Measurements from ENCODE around the gene ZNF253.
"Not testable (repeated sequence)": the region's sequence is repeated elsewhere in the genome, so short reads cannot be mapped to it uniquely, and the experiment has no call there.

Gene ZNF253

DNA sequence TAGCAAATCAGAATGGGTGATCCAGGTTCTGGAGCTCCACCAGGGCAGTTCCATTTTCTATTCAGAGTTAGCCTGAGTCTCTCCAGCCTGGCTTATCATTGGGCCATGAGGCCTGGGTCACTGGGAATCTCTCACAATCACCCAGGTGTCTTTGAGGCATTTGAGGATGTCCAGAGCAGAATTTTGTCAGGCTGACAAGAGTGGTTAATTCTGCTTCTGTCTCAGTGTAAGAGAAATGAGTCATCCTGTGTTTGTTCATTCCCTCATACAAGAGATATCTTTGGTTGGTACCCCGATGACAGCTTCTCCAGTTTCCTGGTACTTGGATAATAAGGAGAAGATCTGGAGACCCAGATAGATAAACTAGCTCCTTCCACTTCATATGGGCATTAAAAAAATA lies 45.5 kb downstream of the ZNF253 start:
- no peak for DNase-seq (ENCODE audit: low read depth, low spot score)
- Histone ChIP-seq H3K4me3 (no peak overlapping the region), H3K27ac (no peak overlapping the region), H3K36me3 (ENCODE audit: insufficient read depth, low read length) (no peaks in the 10 kb centered on the region), H3K9me3 (ENCODE audit: low read depth, low read length) (no peaks in the 10 kb centered on the region), H3K9ac (ENCODE audit: insufficient read length) (no peak overlapping the region)
- TF ChIP-seq EZH2 (IDR thresholded peaks at IDR 0.05) (no peak), POLR2AphosphoS5 (IDR thresholded peaks at IDR 0.05; ENCODE audit: borderline replicate concordance, low read depth, low read length) (no peak), FOXP2 (optimal IDR thresholded peaks at IDR 0.05; ENCODE audit: control extremely low read depth, extremely low read length, insufficient read depth) (no peak)

GRCh38 chr19:19914596-19914995 lies 48.9 kb downstream of the ZNF253 start:
- no peak for DNase-seq (ENCODE audit: low read depth, low spot score)
- H3K27ac ChIP-seq = no peak overlapping the region
- no peak overlapping the region for H3K9ac ChIP-seq (ENCODE audit: insufficient read length)
- no peaks in the 10 kb centered on the region for H3K9me3 ChIP-seq (ENCODE audit: low read depth, low read length)
- no peaks in the 10 kb centered on the region for H3K36me3 ChIP-seq (ENCODE audit: insufficient read depth, low read length)
- no peak overlapping the region for H3K4me3 ChIP-seq
- no peak for TF ChIP-seq EZH2 (IDR thresholded peaks at IDR 0.05)
- no peak for TF ChIP-seq FOXP2 (optimal IDR thresholded peaks at IDR 0.05; ENCODE audit: control extremely low read depth, extremely low read length, insufficient read depth)
- TF ChIP-seq POLR2AphosphoS5 (IDR thresholded peaks at IDR 0.05; ENCODE audit: borderline replicate concordance, low read depth, low read length) = no peak

DNA sequence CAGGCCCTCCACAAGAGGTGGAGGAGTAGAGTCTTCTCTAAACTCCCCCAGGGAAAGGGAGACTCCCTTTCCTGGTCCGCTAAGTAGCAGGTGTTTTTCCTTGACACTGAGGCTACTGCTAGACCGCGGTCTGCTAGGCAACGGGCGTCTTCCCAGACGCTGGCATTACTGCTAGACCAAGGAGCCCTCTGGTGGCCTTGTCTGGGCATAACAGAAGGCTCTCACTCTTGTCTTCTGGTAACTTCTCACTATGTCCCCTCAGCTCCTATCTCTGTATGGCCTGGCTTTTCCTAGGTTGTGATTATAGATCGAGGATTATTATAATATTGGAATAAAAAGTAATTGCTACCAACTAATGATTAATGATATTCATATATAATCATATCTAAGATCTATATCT lies 64.7 kb downstream of the ZNF253 start:
- not testable (repeated sequence) for DNase-seq (ENCODE audit: low read depth, low spot score); H3K36me3 ChIP-seq (ENCODE audit: insufficient read depth, low read length)

GRCh38 chr19:19933432-19934314 lies 68.0 kb downstream of the ZNF253 start:
- H3K9ac ChIP-seq (ENCODE audit: insufficient read length); DNase-seq (ENCODE audit: low read depth, low spot score); H3K36me3 ChIP-seq (ENCODE audit: insufficient read depth, low read length); H3K27ac ChIP-seq; H3K4me3 ChIP-seq; H3K9me3 ChIP-seq (ENCODE audit: low read depth, low read length): not testable (repeated sequence)

More for the DNA sequence above, 64.7 kb downstream of the ZNF253 start:
- H3K9ac ChIP-seq (ENCODE audit: insufficient read length); H3K4me3 ChIP-seq; H3K9me3 ChIP-seq (ENCODE audit: low read depth, low read length); H3K27ac ChIP-seq: not testable (repeated sequence)

- no peak overlapping the region for H3K9ac ChIP-seq (ENCODE audit: insufficient read length)
- no peaks in the 10 kb centered on the region for H3K36me3 ChIP-seq (ENCODE audit: insufficient read depth, low read length)
- no peak for DNase-seq (ENCODE audit: low read depth, low spot score)
- no peak for TF ChIP-seq FOXP2 (optimal IDR thresholded peaks at IDR 0.05; ENCODE audit: control extremely low read depth, extremely low read length, insufficient read depth)
- TF ChIP-seq EZH2 (IDR thresholded peaks at IDR 0.05) = no peak
- TF ChIP-seq POLR2AphosphoS5 (IDR thresholded peaks at IDR 0.05; ENCODE audit: borderline replicate concordance, low read depth, low read length) = no peak
- H3K4me3 ChIP-seq = no peak overlapping the region
- H3K9me3 ChIP-seq (ENCODE audit: low read depth, low read length) = peaks cover 6% of the 10 kb centered on the region; the same call in 1 of the 2 replicates
- no peak overlapping the region for H3K27ac ChIP-seq
Measured at GRCh38 chr19:19937403-19937802, 71.7 kb downstream of the ZNF253 start.

DNA sequence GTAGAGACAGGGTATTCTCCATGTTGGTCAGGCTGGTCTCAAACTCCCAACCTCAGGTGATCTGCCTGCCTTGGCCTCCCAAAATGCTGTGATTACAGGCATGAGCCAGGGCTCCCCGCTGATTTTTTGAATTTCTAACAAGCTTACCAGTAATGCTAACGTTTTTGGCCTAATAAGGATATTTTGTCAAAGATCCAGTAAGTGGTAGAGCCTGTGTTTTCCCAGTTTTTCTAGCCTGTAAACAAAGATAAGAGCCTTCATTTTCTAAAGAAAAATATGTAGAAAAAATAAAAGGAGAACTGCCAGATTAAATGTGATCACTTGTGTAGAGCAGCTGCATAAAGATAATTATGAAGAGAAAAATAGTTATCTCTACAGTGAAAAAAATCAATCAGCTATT lies 72.8 kb downstream of the ZNF253 start:
- no peak overlapping the region for H3K27ac ChIP-seq
- DNase-seq (ENCODE audit: low read depth, low spot score) = no peak
- no peaks in the 10 kb centered on the region for H3K9me3 ChIP-seq (ENCODE audit: low read depth, low read length)
- no peaks in the 10 kb centered on the region for H3K36me3 ChIP-seq (ENCODE audit: insufficient read depth, low read length)
- H3K9ac ChIP-seq (ENCODE audit: insufficient read length) = no peak overlapping the region
- H3K4me3 ChIP-seq = no peak overlapping the region
- no peak for TF ChIP-seq EZH2 (IDR thresholded peaks at IDR 0.05)
- TF ChIP-seq FOXP2 (optimal IDR thresholded peaks at IDR 0.05; ENCODE audit: control extremely low read depth, extremely low read length, insufficient read depth) = no peak
- no peak for TF ChIP-seq POLR2AphosphoS5 (IDR thresholded peaks at IDR 0.05; ENCODE audit: borderline replicate concordance, low read depth, low read length)

DNA sequence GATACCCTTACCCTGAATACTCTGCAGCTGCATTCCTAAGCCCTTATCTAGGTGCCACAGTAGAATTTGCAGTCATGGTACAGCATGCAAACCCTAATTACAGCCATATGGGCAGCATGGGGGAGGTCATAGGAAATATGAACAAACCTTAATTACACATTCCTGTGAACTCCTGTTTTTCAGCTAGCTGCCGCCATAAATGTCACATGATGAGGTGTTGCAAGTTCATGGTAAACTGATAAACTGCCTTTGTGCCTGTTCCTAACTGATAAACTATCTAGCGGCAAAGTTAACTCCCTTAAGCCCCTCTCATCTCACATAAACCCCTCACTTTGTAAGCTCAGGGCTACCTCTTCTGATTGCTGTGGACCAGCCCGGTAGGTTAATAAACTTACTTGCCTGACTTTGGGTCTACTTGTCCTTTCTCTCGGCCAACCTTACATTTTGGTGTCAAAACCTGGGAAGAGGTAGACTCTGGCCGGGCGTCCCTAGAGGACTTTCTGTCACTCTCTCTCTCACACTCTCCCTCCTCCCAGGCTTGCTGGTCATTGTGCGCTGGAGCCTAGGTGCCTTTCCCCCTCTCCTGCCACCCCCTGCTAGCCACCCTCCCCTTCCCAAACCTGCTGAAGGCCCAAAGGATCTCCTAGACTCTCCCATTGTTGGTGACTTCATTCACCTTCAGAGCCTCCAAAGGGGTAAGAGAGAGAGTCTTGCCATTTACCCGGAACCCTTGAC lies 78.3 kb downstream of the ZNF253 start:
- H3K36me3 ChIP-seq (ENCODE audit: insufficient read depth, low read length) = no peaks in the 10 kb centered on the region
- TF ChIP-seq FOXP2 (optimal IDR thresholded peaks at IDR 0.05; ENCODE audit: control extremely low read depth, extremely low read length, insufficient read depth) = no peak
- TF ChIP-seq POLR2AphosphoS5 (IDR thresholded peaks at IDR 0.05; ENCODE audit: borderline replicate concordance, low read depth, low read length) = no peak
- no peak for TF ChIP-seq EZH2 (IDR thresholded peaks at IDR 0.05)
- no peak for DNase-seq (ENCODE audit: low read depth, low spot score)
- no peak overlapping the region for H3K9ac ChIP-seq (ENCODE audit: insufficient read length)
- H3K9me3 ChIP-seq (ENCODE audit: low read depth, low read length) = no peaks in the 10 kb centered on the region
- no peak overlapping the region for H3K27ac ChIP-seq
- H3K4me3 ChIP-seq = no peak overlapping the region
